Activated CD4-positive, alpha-beta T cell treated with anti-CD3 and anti-CD28 coated beads for 48 hours (primary cell): ENCODE results near the gene PRAME.

ENCODE experiments used
- DNase-seq: peaks from one replicate; pipeline ENCODE4 v3.0.0-alpha.2; 2020

PRAME gene

DNA sequence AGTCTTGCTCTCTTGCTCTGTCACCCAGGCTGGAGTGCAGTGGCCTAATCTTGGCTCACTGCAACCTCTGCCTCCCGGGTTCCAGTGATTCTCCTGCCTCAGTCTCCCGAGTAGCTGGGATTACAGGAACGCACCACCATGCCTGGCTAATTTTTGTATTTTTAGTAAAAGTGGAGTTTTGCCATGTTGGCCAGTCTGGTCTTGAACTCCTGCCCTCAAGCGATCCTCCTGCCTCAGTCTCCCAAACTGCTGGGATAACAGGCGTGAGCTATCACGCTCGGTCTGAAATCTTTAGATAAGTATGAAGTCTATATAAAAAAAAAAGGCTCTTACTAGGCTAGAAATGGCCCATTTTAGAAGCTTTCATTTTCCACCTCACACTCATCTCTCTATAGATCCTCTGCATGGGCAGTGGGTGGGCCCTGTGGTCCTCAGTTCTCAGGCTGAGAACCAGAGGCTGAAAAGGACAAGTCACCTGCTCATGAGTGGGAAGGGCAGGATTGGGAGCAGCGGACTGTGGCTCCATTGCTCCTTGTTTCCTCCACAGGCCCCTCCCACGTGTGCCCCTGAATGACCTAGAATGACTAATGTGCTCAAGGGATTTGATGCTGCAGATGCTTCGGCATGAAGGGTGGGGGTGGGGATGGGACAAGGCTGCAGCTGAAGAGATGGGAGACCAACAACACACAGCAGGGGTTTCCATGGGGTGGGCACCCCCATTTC, 19.8 kb upstream of the PRAME start:
- no peak for DNase-seq

DNA sequence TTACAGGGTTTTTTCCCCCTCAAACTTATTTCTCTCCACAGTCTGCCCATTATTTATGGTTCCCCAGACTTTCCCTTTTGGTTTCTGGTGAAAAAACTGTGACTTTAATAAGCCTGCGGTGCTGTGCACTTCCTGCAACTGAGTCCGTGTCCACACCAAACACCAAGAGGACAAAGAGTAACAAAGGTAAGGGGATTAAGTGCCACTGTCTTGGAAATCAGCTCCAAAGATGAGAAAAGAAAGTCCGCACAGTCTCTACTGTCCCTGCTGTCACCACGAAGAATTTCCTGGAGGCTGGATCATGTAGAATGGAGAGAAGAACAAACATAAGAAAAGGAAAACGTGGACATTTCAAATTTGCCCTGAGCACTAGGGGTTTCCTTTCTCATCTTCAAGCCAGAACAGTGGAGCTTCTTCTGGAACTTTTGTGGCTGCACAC, 17.9 kb upstream of the PRAME start:
- no peak for DNase-seq

- DNase-seq = peak; percentile 58
These were observed 17.4 kb upstream of the PRAME start for GRCh38 chr22:22576244-22576988.

DNA sequence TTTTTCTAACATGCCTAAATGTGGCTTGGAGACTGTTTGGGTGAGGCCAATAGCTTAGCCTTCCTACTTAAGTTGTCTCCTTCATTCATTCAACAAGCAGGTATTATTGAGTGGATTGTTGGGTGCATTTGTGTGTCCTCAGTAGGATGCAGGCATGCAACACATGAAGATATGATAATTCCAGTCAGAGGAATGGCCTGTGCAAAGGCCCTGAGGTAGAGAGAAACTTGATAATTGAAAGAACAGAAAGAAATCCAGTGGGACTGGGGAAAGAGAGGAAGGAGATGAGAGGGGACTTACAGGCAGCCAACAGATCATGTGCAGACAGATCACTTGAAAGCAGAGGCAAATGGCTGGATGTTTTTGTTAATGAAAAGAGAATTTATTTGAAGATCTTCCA, 15.3 kb upstream of the PRAME start:
- no peak for DNase-seq

DNA sequence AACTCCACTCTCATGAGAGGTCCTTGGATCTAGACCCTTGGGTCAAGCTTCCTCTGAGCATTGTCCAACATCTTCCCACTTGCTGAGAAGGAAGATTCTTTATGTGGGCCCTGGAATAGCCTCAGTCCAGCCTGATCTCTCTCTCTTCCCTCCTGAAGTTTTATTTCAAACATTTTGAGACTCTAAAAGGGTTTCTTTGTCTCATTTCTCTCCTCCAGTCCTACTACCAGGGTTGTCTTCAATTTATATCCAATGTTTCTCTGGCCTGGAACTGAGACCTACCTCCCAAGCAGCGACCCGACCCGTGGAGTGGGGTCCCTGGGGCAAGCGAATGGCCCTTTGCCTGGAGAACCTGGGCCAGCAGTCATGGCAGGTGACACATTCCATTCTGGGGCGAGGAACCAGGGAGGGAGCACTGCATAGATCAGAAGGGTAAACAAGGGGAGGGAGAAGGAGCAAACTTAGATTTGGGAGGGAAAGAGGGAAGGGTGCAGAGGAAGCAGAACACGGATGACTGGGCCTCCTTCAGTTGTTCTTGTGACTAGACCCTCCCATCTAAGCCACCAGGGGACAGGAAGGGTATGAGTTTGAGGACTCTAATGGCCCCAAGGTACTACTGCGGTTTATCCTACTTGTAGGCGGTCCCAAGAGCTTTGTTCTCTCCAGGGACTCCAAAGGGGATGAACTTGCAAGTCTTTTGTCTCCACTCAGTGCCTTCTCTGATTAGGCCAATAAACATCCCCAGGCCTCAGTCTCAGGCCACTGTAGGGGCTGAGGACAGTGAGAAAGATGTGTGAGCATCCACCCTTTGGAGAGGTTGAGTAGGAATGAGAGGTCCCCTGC, 14.2 kb upstream of the PRAME start:
- no peak for DNase-seq

DNA sequence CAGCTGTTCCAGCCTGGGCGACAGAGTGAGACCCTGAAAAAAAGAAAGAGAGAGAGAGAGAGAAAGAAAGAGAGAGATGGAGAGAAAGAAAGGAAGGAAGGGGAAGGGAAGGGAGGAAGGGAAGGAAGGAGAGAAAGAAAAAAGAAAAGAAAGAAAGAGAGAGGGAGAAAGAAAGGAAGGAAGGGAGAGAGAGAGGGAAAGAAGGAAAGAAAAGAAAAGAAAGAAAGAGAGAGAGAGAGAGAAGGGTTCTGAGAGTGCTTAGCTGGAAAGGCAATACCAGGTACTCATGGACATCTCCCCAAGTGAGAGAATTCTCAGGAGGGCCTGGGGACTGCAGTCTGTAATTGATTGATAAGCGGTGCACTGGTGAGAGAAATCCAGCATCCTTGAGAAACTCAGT, 12.8 kb upstream of the PRAME start:
- DNase-seq = no peak

- DNase-seq = no peak
These were observed 12.4 kb upstream of the PRAME start for GRCh38 chr22:22571429-22571828.

GRCh38 chr22:22569218-22569617, 10.2 kb upstream of the PRAME start:
- DNase-seq = no peak

- no peak for DNase-seq
These were observed 6.9 kb upstream of the PRAME start for GRCh38 chr22:22565981-22566380.

DNA sequence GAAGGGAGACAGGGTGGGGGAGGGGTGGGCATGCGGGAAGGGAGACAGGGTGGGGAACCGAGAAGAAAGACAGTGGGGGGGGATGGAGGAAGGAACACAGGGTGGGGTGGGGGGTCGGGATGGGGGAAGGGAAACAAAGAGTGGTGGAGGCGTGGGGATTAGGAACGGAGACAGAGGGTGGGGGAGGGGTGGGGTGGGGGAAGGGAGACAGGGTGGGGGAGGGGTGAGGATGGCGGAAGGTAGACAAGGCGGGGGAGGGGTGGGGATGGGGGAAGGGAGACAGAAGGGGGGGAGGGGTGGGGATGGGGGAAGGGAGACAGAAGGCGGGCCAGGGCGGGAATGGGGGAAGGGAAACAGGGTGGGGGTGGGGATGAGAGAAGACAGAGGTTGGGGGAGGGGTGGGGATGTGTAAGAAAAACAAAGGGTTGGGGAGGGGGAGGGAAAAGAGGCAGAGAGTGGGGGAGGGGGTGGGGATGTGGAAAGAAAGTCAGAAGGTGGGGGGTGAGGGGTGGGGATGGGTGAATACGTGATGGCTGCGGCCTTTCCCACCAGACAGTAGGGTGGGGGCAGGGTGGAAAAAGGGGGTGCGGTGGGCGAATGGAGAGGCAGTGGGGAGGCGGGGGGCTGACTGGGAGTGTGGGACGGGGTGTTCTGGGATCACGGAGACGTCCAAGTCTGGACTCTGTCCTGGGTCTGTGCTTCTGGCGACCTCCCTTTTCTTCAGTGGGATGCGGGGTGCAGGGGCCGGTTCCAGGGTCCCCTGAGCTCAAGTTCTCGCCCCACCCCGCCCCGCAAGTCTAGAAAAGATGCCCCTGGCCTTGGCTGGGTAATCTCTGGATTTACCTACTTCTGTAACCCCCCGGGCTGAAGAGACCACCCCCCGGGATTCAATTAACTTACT, 744 bp downstream of the PRAME start:
- no peak for DNase-seq

DNA sequence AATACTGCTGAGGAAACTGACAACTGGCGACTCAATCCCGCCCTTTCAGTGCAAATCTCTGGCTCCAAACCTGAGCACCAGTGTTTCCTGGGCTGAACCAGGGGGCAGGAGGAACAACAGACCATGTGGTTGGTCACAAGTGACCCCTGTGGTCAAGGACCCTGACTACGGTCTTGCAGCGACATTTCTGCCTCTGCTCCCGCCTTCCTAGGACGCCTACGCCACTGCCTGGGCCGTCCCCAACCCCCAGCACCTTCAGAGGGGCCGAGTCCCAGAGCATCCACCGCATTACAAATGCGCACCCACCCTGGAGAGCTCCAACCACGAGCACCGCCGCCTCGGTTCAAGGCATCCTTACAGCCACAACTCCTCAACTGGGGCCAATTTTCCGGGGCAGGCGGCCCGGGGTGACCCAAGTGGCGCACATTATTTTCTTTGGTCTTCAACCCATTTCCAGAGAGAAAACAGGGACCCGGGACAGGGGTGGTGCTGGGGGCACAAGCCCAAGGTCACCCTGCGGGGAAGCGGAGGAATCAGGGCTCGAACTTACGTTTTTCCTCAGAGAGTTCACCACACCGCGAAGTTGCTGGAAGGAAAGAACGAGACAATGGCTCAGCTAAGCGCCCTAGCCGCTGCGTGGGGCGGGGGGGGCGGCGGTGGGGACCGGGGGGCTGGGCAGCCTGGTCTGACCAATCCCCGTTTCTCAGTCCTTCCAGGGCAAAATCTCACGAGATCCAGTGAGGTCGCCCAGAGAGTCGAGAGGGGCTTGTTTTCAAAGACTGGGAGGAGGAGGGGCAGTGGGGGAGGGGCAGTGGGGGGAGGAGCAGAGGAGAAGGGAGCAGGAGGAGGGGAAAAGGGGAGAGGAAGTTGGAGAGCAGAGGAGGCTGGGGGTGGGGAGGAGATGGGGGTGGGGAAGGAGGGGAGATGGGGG, 1.8 kb downstream of the PRAME start:
- DNase-seq = no peak

DNA sequence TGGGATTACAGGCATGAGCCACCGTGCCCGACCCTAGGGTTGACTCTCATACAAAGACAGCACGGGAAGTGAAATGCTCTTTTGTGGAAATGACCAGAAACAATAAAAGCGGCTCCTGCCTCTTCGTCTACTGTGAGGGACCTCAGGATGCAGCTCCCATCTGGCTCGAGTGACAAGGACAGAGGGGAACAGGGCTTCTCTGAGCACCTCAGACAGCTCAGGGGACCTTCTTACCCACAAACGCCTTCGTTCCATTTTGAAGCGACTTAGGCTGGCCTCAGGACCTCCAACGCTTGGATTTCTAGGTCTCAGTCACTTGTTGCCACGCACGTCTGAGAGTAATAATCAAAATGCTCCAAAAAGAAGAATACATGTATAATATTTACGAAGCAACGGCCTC, 2.5 kb downstream of the PRAME start:
- no peak for DNase-seq

DNA sequence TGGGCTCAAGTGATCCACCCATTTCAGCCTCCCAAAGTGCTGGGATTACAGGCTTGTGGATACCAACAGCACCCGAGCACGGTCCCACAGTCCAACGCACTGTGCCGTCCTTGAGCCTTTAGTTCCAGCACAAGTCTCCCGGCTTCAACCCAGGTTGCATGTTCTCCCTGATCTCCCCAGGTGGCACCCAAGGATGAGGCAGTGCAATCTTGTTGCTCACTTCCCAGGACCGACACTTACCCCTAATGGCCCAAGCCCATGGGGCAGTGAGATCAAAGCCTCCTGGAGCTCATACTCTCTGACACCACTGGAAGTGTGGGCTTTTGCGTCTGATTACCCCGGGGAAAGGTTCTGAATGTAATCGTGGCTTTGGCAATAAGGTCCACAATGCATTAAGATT, 3.5 kb downstream of the PRAME start:
- no peak for DNase-seq

GRCh38 chr22:22554587-22555284, 4.3 kb downstream of the PRAME start:
- DNase-seq = no peak

DNA sequence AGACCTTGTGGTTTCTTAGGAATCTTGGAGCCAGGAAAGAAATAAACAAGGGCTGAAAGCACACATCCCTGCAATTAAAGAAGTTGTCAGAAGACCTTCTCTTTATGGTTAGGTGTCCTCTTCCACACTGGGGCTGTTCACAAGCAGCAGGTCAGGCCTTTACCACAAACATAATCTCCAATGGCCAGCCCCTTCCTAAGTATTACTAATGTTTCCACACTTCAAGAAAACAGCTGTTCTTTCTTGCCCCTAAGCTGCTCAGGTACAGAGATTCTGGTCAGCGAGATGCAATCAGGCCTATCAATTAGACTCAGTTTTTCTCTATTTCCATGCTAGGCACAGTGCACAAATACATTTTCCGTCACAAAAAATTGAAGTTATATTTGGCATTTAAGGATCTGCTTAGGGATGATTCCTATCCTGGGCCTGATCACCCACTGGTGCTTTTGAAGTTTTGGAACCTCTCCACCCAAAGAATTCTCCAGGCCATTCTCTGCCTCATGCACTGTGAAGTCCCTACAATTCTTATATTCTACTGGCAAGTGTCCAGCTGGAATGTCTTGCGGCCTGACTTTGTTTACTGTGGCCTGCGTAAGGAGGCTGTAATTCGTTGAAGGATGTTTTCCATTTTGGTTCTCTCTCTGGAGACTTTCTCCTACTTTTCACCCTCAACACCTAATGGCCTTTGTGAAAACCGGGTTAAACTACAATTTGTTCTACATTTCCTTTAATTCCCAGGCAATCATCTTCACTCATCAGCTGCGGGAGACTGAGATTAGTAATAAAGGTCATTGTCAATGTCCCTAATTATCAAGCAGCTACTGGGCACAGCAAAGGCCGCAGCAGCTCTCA, 5.1 kb downstream of the PRAME start:
- no peak for DNase-seq

DNA sequence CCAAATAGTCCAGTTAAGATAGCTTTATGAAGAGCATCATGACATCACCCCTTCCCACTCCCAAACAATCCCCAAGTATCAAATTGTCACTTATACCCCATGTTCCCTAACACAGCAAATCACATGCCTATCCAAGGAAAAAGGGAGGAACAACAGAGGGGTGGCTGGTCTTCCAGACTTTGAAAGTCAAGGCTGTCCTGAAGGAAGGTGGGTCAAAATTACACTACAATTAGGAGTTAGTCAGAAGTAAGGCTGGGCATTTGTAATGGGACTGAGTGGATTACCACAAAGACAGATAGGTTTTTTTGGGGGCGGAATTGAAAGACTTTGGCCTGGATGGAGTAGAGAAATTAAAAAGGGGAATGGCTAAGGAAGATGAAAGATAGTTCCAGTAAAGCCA, 5.9 kb downstream of the PRAME start:
- no peak for DNase-seq

GRCh38 chr22:22552630-22553029, 6.4 kb downstream of the PRAME start:
- DNase-seq = no peak

- no peak for DNase-seq
These were observed 8.2 kb downstream of the PRAME start for GRCh38 chr22:22550789-22551434.

GRCh38 chr22:22548910-22549309, 10.2 kb downstream of the PRAME start:
- DNase-seq = no peak
